Heart right ventricle (tissue), 16 donors: ENCODE measurements around the gene HBM. TPM values are rescaled to one million over a fixed set of nuclear protein-coding genes. Genes with fewer than 3 reads are reported as not detected.

Experiments used
- ATAC-seq, 8 donors: fragments of 200-7000 bp; cut with Tn5 transposase; one replicate each; pipeline ENCODE4 v1.9.1; 2020; ENCODE audit warnings: mild to moderate bottlenecking in 8 of 8, moderate library complexity in 8 of 8, moderate number of reproducible peaks in 1 of 8
- DNase-seq, 2 donors: peaks; one replicate each; pipeline ENCODE4 v3.0.0-alpha.2; 2020
- H3K27ac ChIP-seq, 10 donors: fragments of 200-600 bp; sonication (generic) in 2 of 10; one replicate each; pipeline versions ENCODE4 v1.5.0 to v1.8.0; 2020 to 2022; ENCODE audit warnings: mild to moderate bottlenecking in 3 of 10
- H3K27me3 ChIP-seq, 7 donors: fragments of 200-600 bp; one replicate each; pipeline ENCODE4 v1.8.0; 2021 to 2022; ENCODE audit warnings: mild to moderate bottlenecking in 2 of 7
- H3K36me3 ChIP-seq, 9 donors: fragments of 200-600 bp; sonication (generic) in 1 of 9; one replicate each; pipeline versions ENCODE4 v1.5.0 to v1.8.0; 2020 to 2022; ENCODE audit warnings: mild to moderate bottlenecking in 2 of 9
- H3K4me1 ChIP-seq, 9 donors: fragments of 200-600 bp; sonication (generic) in 1 of 9; one replicate each; pipeline versions ENCODE4 v1.5.0 to v1.8.0; 2020 to 2022; ENCODE audit warnings: mild to moderate bottlenecking in 4 of 9
- H3K4me3 ChIP-seq, 10 donors: fragments of 200-600 bp; sonication (generic) in 2 of 10; one replicate each; pipeline versions ENCODE4 v1.5.0 to v1.8.0; 2020 to 2022; ENCODE audit warnings: mild to moderate bottlenecking in 7 of 10, moderate library complexity in 2 of 10
- H3K9me3 ChIP-seq, 11 donors: fragments of 200-600 bp in 10 of 11; sonication (generic) in 2 of 11; one replicate each; pipeline versions ENCODE4 v1.5.0 to v1.8.0; 2013 to 2022; ENCODE audit warnings: mild to moderate bottlenecking in 2 of 11, control low read depth in 1 of 11, moderate library complexity in 1 of 11
- CTCF ChIP-seq, 9 donors: fragments of 200-600 bp; sonication (generic) in 2 of 9; IDR thresholded peaks; one replicate each; pipeline versions ENCODE4 v1.5.0 to v1.8.0; 2021 to 2022; ENCODE audit warnings: antibody characterized with exemption in 9 of 9, mild to moderate bottlenecking in 5 of 9, moderate library complexity in 1 of 9
- WGBS, 2 donors: extraction: QIAGEN DNeasy Blood & Tissue Kit; methylation state at CpG; one replicate each; pipeline ENCODE4 v1.1.7; 2013; ENCODE audit warnings: inconsistent platforms in 1 of 2; 5-methylcytosine and 5-hydroxymethylcytosine counted together
- intact Hi-C, 10 donors: fragments of 100-400 bp; cut with DNase I; formaldehyde crosslinking; loops; one replicate each; pipeline versions ENCODE4 v1.11.1 to v1.14.2; 2022
- polyA plus RNA-seq, 2 donors: library from polyadenylated mRNA; stranded (reverse); fragments of 200-250 nt; gene quantifications; one replicate each; pipeline ENCODE4 v1.2.3, GENCODE V29; 2013
- total RNA-seq, 10 donors: library from RNA; stranded (reverse); fragmentation: NEBNext Ultra II Directional in 3 of 10; extraction: Animal tissue kit (Norgen Biotek cat#: 25700) in 3 of 10; gene quantifications; one replicate each; pipeline versions ENCODE4 v1.2.1 to v1.2.4, GENCODE V29; 2021 to 2023
- donor health status: Arrhythmogenic right ventricular cardiomyopathy.
- donor health status: ischemic (EF 13 %, LVEDD 7.1; RV severe dilation, severe dysfunction).
- donor health status: healthy with polysubstance abuse.
- donor health status: DM: no; HTN: yes; CAD: no.
- donor health status: DM: no; HTN: no; CAD: no.
- donor health status: ischemic (EF 25% LVEDD 6.9; RV normal size, moderate dysfunction).
- donor health status: ischemic (EF 25% LVEDD 5.7; RV mildly dilated, moderate dysfunction).
- donor health status: healthy.
- donor health status: DM: yes; HTN: yes; CAD: no.
- donor health status: Ischemic cardiomyopathy.
- donor health status: ischemic (EF 35%, LVEDD 5.7; RV mildly dilated, moderate dysfunction).
- donor health status: nonischemic (EF 11% LVEDD 7.7; RV severe dilation, severe dysfunction).
- donor health status: DM: yes; HTN: yes; CAD: no.
- donor health status: PGD.
- donor health status: ischemic (EF 29% LVEDD 5.4; RV normal size, mild dysfunction).
- donor health status: nonischemic (EF 23%, LVEDD 6.1; RV moderate dilation, normal function).

HBM gene
- total and polyA plus RNA-seq, 12 donors, result 0.56 to 0.61 TPM; not detected in 10

GRCh38 chr16:185691-186090, 19.9 kb downstream of the HBM start:
- Histone ChIP-seq H3K9me3 (no peaks in the 10 kb centered on the region), H3K27me3 (peaks cover 0 to 10% (median 1%) of the 10 kb centered on the region in 7 donors), H3K36me3 (peaks cover 0 to 50% (median 30%) of the 10 kb centered on the region in 9 donors), H3K4me3 (no peak overlapping the region), H3K27ac (no peak overlapping the region), H3K4me1 (peaks cover 6 to 11% (median 9%) of the 10 kb centered on the region in 9 donors)
- no peak for TF ChIP-seq CTCF (IDR thresholded peaks at IDR 0.05)
- ATAC-seq (no peak), DNase-seq (no peak)
- intact Hi-C loops, result no loop called here
- WGBS, 2 donors, result 86 to 89% methylated on average over 11 of the region's 11 CpGs

GRCh38 chr16:187330-187729, 21.6 kb downstream of the HBM start:
- no peaks in the 10 kb centered on the region for H3K9me3 ChIP-seq
- no peak overlapping the region for H3K27ac ChIP-seq
- no peaks in the 10 kb centered on the region for H3K4me1 ChIP-seq
- ATAC-seq, result no peak
- no peaks in the 10 kb centered on the region for H3K27me3 ChIP-seq
- H3K36me3 ChIP-seq, result peaks cover 0 to 66% (median 44%) of the 10 kb centered on the region in 9 donors
- no peak for TF ChIP-seq CTCF (IDR thresholded peaks at IDR 0.05)
- H3K4me3 ChIP-seq, result no peak overlapping the region
- no peak for DNase-seq
- 94 to 97% methylated on average over 8 of the region's 8 CpGs for WGBS, 2 donors
- intact Hi-C loops, result no loop called here

GRCh38 chr16:188674-189073, 22.9 kb downstream of the HBM start:
- Histone ChIP-seq H3K4me3 (no peak overlapping the region), H3K9me3 (no peaks in the 10 kb centered on the region), H3K27me3 (no peaks in the 10 kb centered on the region), H3K36me3 (peaks cover 0 to 80% (median 52%) of the 10 kb centered on the region in 9 donors), H3K27ac (no peak overlapping the region), H3K4me1 (no peaks in the 10 kb centered on the region)
- intact Hi-C loops, result no loop called here
- 74 to 79% methylated on average over 8 of the region's 8 CpGs for WGBS, 2 donors
- TF ChIP-seq CTCF (IDR thresholded peaks at IDR 0.05), result no peak
- no peak for DNase-seq
- no peak for ATAC-seq

- Histone ChIP-seq H3K27me3 (no peaks in the 10 kb centered on the region), H3K4me3 (no peak overlapping the region), H3K27ac (no peak overlapping the region), H3K4me1 (no peaks in the 10 kb centered on the region), H3K9me3 (no peaks in the 10 kb centered on the region), H3K36me3 (peaks cover 2 to 85% (median 62%) of the 10 kb centered on the region in 9 donors)
- WGBS, 2 donors, result 94 to 96% methylated on average over 34 of the region's 34 CpGs
- no peak for DNase-seq
- no peak for TF ChIP-seq CTCF (IDR thresholded peaks at IDR 0.05)
- intact Hi-C loops, result no loop called here
- ATAC-seq, result peak in 1 of 8 donors; percentile 24
Measured at GRCh38 chr16:189604-190186, 23.9 kb downstream of the HBM start.
